GM12864 (cell line): ENCODE data around the gene ABI2.
"Not testable (repeated sequence)": the region's sequence is repeated elsewhere in the genome, so short reads cannot be mapped to it uniquely, and the experiment has no call there.

Source experiments
- DNase-seq: peaks from one replicate; pipeline ENCODE4 v3.0.0-alpha.2; 2011; ENCODE audit warnings: low read depth
- H3K4me3 ChIP-seq: 2 replicates; pipeline ENCODE4 v1.5.1; 2011; ENCODE audit warnings: mild to moderate bottlenecking, low read depth, low read length, control low read depth
- TF ChIP-seq, protein P1 (sequence below): IDR thresholded peaks from 2 replicates; pipeline ENCODE4 v1.5.1; 2011; ENCODE audit warnings: low read depth, mild to moderate bottlenecking, moderate library complexity, low read length, control low read depth, inconsistent platforms; ENCODE audit errors: missing control alignments

Gene ABI2

GRCh38 chr2:203427061-203427460, 98.9 kb downstream of the ABI2 start:
- DNase-seq: no peak
- TF ChIP-seq, protein P1, sequence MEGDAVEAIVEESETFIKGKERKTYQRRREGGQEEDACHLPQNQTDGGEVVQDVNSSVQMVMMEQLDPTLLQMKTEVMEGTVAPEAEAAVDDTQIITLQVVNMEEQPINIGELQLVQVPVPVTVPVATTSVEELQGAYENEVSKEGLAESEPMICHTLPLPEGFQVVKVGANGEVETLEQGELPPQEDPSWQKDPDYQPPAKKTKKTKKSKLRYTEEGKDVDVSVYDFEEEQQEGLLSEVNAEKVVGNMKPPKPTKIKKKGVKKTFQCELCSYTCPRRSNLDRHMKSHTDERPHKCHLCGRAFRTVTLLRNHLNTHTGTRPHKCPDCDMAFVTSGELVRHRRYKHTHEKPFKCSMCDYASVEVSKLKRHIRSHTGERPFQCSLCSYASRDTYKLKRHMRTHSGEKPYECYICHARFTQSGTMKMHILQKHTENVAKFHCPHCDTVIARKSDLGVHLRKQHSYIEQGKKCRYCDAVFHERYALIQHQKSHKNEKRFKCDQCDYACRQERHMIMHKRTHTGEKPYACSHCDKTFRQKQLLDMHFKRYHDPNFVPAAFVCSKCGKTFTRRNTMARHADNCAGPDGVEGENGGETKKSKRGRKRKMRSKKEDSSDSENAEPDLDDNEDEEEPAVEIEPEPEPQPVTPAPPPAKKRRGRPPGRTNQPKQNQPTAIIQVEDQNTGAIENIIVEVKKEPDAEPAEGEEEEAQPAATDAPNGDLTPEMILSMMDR: no peak
- H3K4me3 ChIP-seq: no peak overlapping the region

- H3K4me3 ChIP-seq, DNase-seq: not testable (repeated sequence)
These were observed 101.4 kb downstream of the ABI2 start for GRCh38 chr2:203429643-203430042.

DNA sequence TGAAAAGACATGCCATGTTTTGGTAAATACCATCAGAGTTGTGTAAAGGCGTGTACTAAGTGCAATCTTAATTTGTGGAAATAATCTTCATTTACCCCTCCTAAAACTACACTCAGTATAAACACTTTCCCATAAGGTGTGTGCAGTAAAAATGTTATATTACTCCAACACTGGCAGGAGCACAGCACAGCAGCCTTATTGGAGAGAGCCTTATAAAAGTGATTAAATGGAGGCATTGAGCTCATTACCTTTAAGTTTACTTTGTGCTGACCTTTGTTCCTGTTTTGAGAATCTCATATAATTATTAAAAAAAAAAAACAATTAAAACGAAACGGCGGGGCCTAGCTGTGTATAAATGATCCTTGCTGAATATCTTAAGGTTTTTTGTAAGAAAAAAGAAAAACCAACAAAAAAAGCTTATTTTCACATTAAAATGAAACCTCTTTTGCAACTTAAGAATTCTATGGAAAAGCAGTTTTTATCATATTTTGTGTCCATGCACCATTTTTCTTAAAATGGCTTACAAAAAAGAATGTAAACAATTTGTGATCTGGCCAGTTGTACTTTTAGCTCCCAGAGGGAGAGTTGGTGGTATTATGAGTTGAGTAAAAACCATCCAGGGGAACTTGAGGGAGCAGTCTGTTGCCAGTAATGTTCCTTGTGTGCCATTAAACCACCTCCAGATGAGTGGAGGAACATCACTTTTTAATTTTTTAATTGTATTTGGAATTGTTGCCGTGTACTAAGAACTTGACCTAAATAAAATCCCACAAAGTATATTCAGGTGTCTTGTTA, 103.4 kb downstream of the ABI2 start:
- TF ChIP-seq, protein P1: no peak
- no peak for DNase-seq
- no peak overlapping the region for H3K4me3 ChIP-seq

DNA sequence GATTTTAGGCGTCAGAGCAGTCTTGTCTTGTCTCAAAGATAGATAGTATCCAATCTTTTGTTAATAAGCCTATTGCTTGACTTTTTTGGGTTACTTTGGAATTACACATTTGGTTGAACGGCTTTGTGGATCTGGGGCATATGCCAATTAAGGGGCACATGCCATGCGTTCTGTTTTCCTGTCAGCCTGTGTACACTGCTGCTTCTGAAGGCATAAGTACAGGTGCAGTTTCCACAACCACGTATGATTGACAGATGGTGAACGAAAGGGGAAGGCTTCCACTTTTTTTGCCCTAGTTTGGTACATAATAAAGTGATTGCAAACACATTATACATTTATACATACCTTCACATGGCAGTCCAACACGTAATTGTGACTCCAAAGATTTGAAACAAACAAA, 104.6 kb downstream of the ABI2 start:
- no peak overlapping the region for H3K4me3 ChIP-seq
- DNase-seq: no peak
- TF ChIP-seq, protein P1: no peak

DNA sequence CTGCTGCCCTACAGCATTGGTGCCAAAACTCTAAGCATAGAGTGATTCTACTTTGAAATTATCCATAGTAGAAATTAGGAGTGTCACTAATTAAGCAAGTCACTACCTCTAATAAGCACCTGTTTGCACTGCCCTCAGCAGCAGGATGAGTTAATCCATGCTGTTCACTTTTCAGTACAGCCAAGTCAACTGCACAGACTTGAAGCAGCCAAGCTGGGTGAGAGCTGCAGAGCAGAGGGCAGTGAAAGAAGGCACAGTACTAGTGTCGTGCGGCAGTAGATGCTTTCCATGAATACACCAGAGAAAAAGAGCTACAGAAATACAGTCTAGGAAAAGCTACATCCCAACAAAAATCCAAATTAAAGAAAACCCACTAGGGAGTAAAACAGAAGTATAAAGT, 108.3 kb downstream of the ABI2 start:
- TF ChIP-seq, protein P1: no peak
- no peak for DNase-seq
- H3K4me3 ChIP-seq: no peak overlapping the region

GRCh38 chr2:203437511-203437910, 109.3 kb downstream of the ABI2 start:
- TF ChIP-seq, protein P1: no peak
- no peak overlapping the region for H3K4me3 ChIP-seq
- DNase-seq: no peak

- TF ChIP-seq, protein P1: no peak
- no peak for DNase-seq
- no peak overlapping the region for H3K4me3 ChIP-seq
These were observed 110.3 kb downstream of the ABI2 start for GRCh38 chr2:203438528-203438927.
